GM12878 (cell line): ENCODE results near the gene CAPZB. TPM values are rescaled to one million over a fixed set of nuclear protein-coding genes. Genes with fewer than 3 reads are reported as not detected.
A peak's percentile ranks its signal among the peaks of the same experiment; 100 is the strongest.

Experiments used
- ATAC-seq: fragments of 200-7000 bp; cut with Tn5 transposase; 3 replicates; pipeline ENCODE4 v1.9.1; 2020; ENCODE audit warnings: mild to moderate bottlenecking, moderate library complexity
- BruUV-seq: library from RNA; stranded (reverse); fragments of 400-500 nt; replicated peaks from 2 replicates; lab custom pipeline; 2021; lab: Mats Ljungman, UMichigan
- CTCF ChIA-PET: fragments of 300-600 bp; sonication (Branson Sonifier 250); formaldehyde crosslinking; extraction: SDS; loops from one replicate; lab custom pipeline; 2021; ENCODE audit warnings: inconsistent platforms; lab: Yijun Ruan, JAX
- POLR2A ChIA-PET: fragments of 350-600 bp; formaldehyde crosslinking; extraction: SDS; loops from one replicate; lab custom pipeline; 2021; ENCODE audit warnings: inconsistent platforms; lab: Charles Lee
- RAD21 ChIA-PET: fragments of 300-600 bp; sonication (Branson Sonifier 250); formaldehyde crosslinking; loops from one replicate; lab custom pipeline; 2023; ENCODE audit warnings: antibody characterized with exemption; ENCODE audit not compliant: unreplicated experiment; lab: Charles Lee
- SMC1A ChIA-PET: fragments of 300-600 bp; sonication (Branson Sonifier 250); formaldehyde crosslinking; loops from one replicate; lab custom pipeline; 2023; ENCODE audit not compliant: unreplicated experiment, uncharacterized antibody; lab: Charles Lee
- DNase-seq: peaks from one replicate; pipeline ENCODE4 v3.0.0-alpha.2; 2011; ENCODE audit warnings: low read depth, low spot score
- FAIRE-seq: peaks from 3 replicates; lab custom pipeline; 2011; peaks lifted over from hg19 to GRCh38; lab: Jason Lieb, UNC
- H2AFZ ChIP-seq: 2 replicates; pipeline ENCODE4 v1.6.0; 2011; ENCODE audit warnings: low read depth, low read length, control low read depth; ENCODE audit not compliant: control insufficient read depth
- H3K27ac ChIP-seq: 2 replicates; pipeline ENCODE4 v1.5.1; 2011; ENCODE audit warnings: control low read depth; ENCODE audit not compliant: control insufficient read depth, insufficient read depth
- H3K27me3 ChIP-seq, 2 experiments: replicated peaks in 1 of 2; 2 replicates each; pipeline versions ENCODE4 v1.6.0 to v1.6.1; 2011; ENCODE audit warnings: low read length in 1 of 2; ENCODE audit not compliant: control insufficient read depth in 2 of 2, insufficient read depth in 2 of 2
- H3K36me3 ChIP-seq, 2 experiments: 2 replicates each; pipeline ENCODE4 v1.5.1; 2011; ENCODE audit warnings: low read length in 1 of 2; ENCODE audit not compliant: control insufficient read depth in 2 of 2, insufficient read depth in 2 of 2
- H3K4me1 ChIP-seq: 2 replicates; pipeline ENCODE4 v1.6.1; 2011; ENCODE audit warnings: mild to moderate bottlenecking, low read length, moderate library complexity, mixed read lengths; ENCODE audit not compliant: control insufficient read depth, insufficient read depth
- H3K4me2 ChIP-seq: 2 replicates; pipeline ENCODE4 v1.6.0; 2011; ENCODE audit warnings: control low read depth; ENCODE audit not compliant: control insufficient read depth, insufficient read depth
- H3K4me3 ChIP-seq: fragments of 200-600 bp; sonication (generic); 2 replicates; pipeline ENCODE4 v1.5.1; 2016
- H3K79me2 ChIP-seq: 2 replicates; pipeline ENCODE4 v1.6.0; 2011; ENCODE audit warnings: low read length; ENCODE audit not compliant: control insufficient read depth, insufficient read depth
- H3K9ac ChIP-seq: 2 replicates; pipeline ENCODE4 v1.8.0; 2011; ENCODE audit warnings: low read length, control low read depth, mixed read lengths; ENCODE audit not compliant: control insufficient read depth, insufficient read depth
- H3K9me3 ChIP-seq: replicated peaks from 3 replicates; pipeline ENCODE4 v1.5.1; 2011; ENCODE audit warnings: mild to moderate bottlenecking, low read length; ENCODE audit not compliant: control insufficient read depth, insufficient read depth
- H4K20me1 ChIP-seq: 2 replicates; pipeline ENCODE4 v1.6.0; 2011; ENCODE audit not compliant: control insufficient read depth, insufficient read depth
- BACH1 ChIP-seq: fragments of 450-650 bp; IDR thresholded peaks from 2 replicates; pipeline ENCODE4 v1.6.1; 2017; ENCODE audit warnings: mild to moderate bottlenecking, borderline replicate concordance
- BCL3 ChIP-seq: IDR thresholded peaks from 2 replicates; pipeline ENCODE4 v1.6.1; 2011; ENCODE audit warnings: borderline replicate concordance, low read depth, mild to moderate bottlenecking, moderate library complexity, low read length; ENCODE audit not compliant: insufficient read depth, poor library complexity, severe bottlenecking
- BHLHE40 ChIP-seq, 2 experiments: fragments of 450-650 bp in 1 of 2; IDR thresholded peaks; 2 replicates each; pipeline ENCODE4 v1.6.1; 2011 to 2017; ENCODE audit warnings: low read depth in 2 of 2, borderline replicate concordance in 1 of 2, improper control_type of control experiment in 1 of 2, low read length in 1 of 2, mild to moderate bottlenecking in 1 of 2
- CHD1 ChIP-seq: IDR thresholded peaks from 2 replicates; pipeline ENCODE4 v1.6.1; 2012; ENCODE audit warnings: low read depth, low read length, improper control_type of control experiment
- CREM ChIP-seq: IDR thresholded peaks from 2 replicates; pipeline ENCODE4 v1.6.1; 2014; ENCODE audit warnings: antibody characterized with exemption, low read depth
- ETV6 ChIP-seq, 2 experiments: fragments of 450-650 bp in 1 of 2; IDR thresholded peaks in 1 of 2; conservative IDR thresholded peaks in 1 of 2; 2 replicates each; pipeline ENCODE4 v1.6.1; 2014; ENCODE audit warnings: antibody characterized with exemption in 1 of 2, borderline replicate concordance in 1 of 2, low read depth in 1 of 2, mild to moderate bottlenecking in 1 of 2, moderate library complexity in 1 of 2
- FOXK2 ChIP-seq: fragments of 450-650 bp; IDR thresholded peaks from 2 replicates; pipeline ENCODE4 v1.6.1; 2017; ENCODE audit warnings: mild to moderate bottlenecking, moderate library complexity
- MLLT1 ChIP-seq: fragments of 450-650 bp; IDR thresholded peaks from 2 replicates; pipeline ENCODE4 v1.6.1; 2016; ENCODE audit warnings: mild to moderate bottlenecking
- NBN ChIP-seq: fragments of 450-650 bp; IDR thresholded peaks from 2 replicates; pipeline ENCODE4 v1.6.1; 2016
- PKNOX1 ChIP-seq: fragments of 450-650 bp; IDR thresholded peaks from 2 replicates; pipeline ENCODE4 v1.6.1; 2016; ENCODE audit warnings: mild to moderate bottlenecking
- SMARCA5 ChIP-seq: fragments of 450-650 bp; IDR thresholded peaks from 2 replicates; pipeline ENCODE4 v1.6.1; 2017; ENCODE audit warnings: mild to moderate bottlenecking
- TAF1 ChIP-seq: IDR thresholded peaks from 2 replicates; pipeline ENCODE4 v1.6.1; 2011; ENCODE audit warnings: mild to moderate bottlenecking, low read depth, low read length, borderline replicate concordance
- YBX1 ChIP-seq: fragments of 450-650 bp; IDR thresholded peaks from 2 replicates; pipeline ENCODE4 v1.6.1; 2016; ENCODE audit warnings: antibody characterized with exemption
- YY1 ChIP-seq: IDR thresholded peaks from 2 replicates; pipeline ENCODE4 v1.6.1; 2011; ENCODE audit warnings: low read depth, mild to moderate bottlenecking, low read length
- ZNF207 ChIP-seq: fragments of 450-650 bp; IDR thresholded peaks from 2 replicates; pipeline ENCODE4 v1.6.1; 2014; ENCODE audit warnings: antibody characterized with exemption, mild to moderate bottlenecking, borderline replicate concordance
- ZNF384 ChIP-seq: IDR thresholded peaks from 2 replicates; pipeline ENCODE4 v1.6.1; 2012; ENCODE audit warnings: low read depth, mild to moderate bottlenecking, low read length, improper control_type of control experiment, borderline replicate concordance
- WGBS: methylation state at CpG from one replicate; pipeline ENCODE4 v1.1.6; 2016; ENCODE audit warnings: low lambda C conversion rate; ENCODE audit not compliant: insufficient replicate concordance, insufficient coverage; ENCODE audit errors: missing lambda C conversion rate; 5-methylcytosine and 5-hydroxymethylcytosine counted together
- in situ Hi-C: fragments of 300-500 bp; cut with MboI; formaldehyde crosslinking; loops from 9 replicates; pipeline ENCODE4 v1.14.3; 2018; ENCODE audit warnings: mixed read lengths
- intact Hi-C: fragments of 100-400 bp; cut with micrococcal nuclease; formaldehyde crosslinking; loops from one replicate; pipeline ENCODE4 v1.14.2; 2022; ENCODE audit not compliant: unreplicated experiment
- polyA plus RNA-seq, 11 experiments: library from polyadenylated mRNA; depleted of rRNA in 4 of 11; unstranded in 6 of 11; stranded (reverse) in 5 of 11; fragments of >200 nt; fragmentation: Nextera tagmentation in 4 of 11; fragmentation: Illumina TruSeq in 1 of 11; extraction: Ambion mirVana in 4 of 11; extraction: Trizol in 1 of 11; gene quantifications; 1 replicate in 1 of 11; 2 replicates in 10 of 11; pipeline versions ENCODE4 v1.2.1 to v1.2.3, GENCODE V29; 2011 to 2016; ENCODE audit warnings: inconsistent platforms in 2 of 11, missing spikeins in 2 of 11, low read depth in 1 of 11
- total RNA-seq, 4 experiments: library from RNA; depleted of rRNA in 3 of 4; stranded (reverse); fragments of >200 nt in 3 of 4; fragmentation: Illumina TruSeq in 1 of 4; extraction: Trizol in 1 of 4; gene quantifications; 2 replicates each; pipeline versions ENCODE4 v1.2.1 to v1.2.3, GENCODE V29; 2013 to 2021

The CAPZB gene
- total and polyA plus RNA-seq, 10 of the 15 experiments (the other 5 are each of a cell fraction or from before 2014, with no cell fraction given) = 104 to 454 (median 213) TPM

- TF ChIP-seq ETV6 (conservative IDR thresholded peaks at IDR 0.05 in 1 of 2, IDR thresholded peaks at IDR 0.05 in 1 of 2; ENCODE audit: borderline replicate concordance in 1 of 2, low read depth in 1 of 2) (no peak), FOXK2 (no peak), CREM (no peak), NBN (no peak), YBX1 (no peak)
Observed at GRCh38 chr1:19317126-19317910, 168.0 kb downstream of the CAPZB start (continued).

- BruUV-seq = no TSS peak
- in situ Hi-C loops (no loop called here), intact Hi-C loops (loop anchor here (10.0 kb wide), 2 partner anchors 169 to 339 kb away; partner anchors contain the start of gene CAPZB)
- ATAC-seq (peak; percentile 56), FAIRE-seq (peak; percentile 96), DNase-seq (peak; percentile 56)
- Histone ChIP-seq H3K4me1 (peaks cover 46% of the 10 kb centered on the region), H4K20me1 (no peaks in the 10 kb centered on the region; the same call in 1 of the 2 replicates), H3K4me2 (peak overlapping the region; percentile 89), H3K4me3 (peak overlapping the region; percentile 32; the same call in 1 of the 2 replicates), H3K79me2 (peaks cover 22% of the 10 kb centered on the region), H2AFZ (peak overlapping the region; percentile 32), H3K9ac (no peak overlapping the region; the same call in 1 of the 2 replicates), H3K27ac (peak overlapping the region; percentile 80), H3K27me3 (no peaks in the 10 kb centered on the region), H3K36me3 (no peaks in the 10 kb centered on the region), H3K9me3 (no peaks in the 10 kb centered on the region)
- 20% methylated on average over 16 of the region's 17 CpGs for WGBS
- ChIA-PET RAD21 (no interaction called here), CTCF (interaction anchor here (1.1 to 1.2 kb wide), 2 partner anchors 77 to 335 kb away, joined by 3 to 5 read pairs; no protein-coding TSS in a partner anchor), POLR2A (interaction anchor here (0.5 to 0.8 kb wide), 2 partner anchors 30 to 66 kb away, joined by 4 to 9 read pairs; no protein-coding TSS in a partner anchor), SMC1A (interaction anchor here (1.6 kb wide), 1 partner anchor 190 kb away, joined by 3 read pairs; no protein-coding TSS in a partner anchor)
- TF ChIP-seq ZNF384 = no peak
- no peak for TF ChIP-seq ZNF207
- peak; percentile 50 for TF ChIP-seq BCL3
- 0 out of 2 replicates have a peak, but pooled peaks have one; percentile 37 for TF ChIP-seq YY1
- no peak for TF ChIP-seq CHD1
- TF ChIP-seq BACH1 = no peak
- 0 out of 2 replicates have a peak, but pooled peaks have one; percentile 13 for TF ChIP-seq PKNOX1
- 0 out of 2 replicates have a peak, but pooled peaks have one; percentile 21 for TF ChIP-seq MLLT1
- 0 out of 2 replicates have a peak, but pooled peaks have one; percentile 37 for TF ChIP-seq TAF1
- peak in 1 of 2 experiments; percentile 28; a peak in 1 of 4 replicates for TF ChIP-seq BHLHE40 (IDR thresholded peaks at IDR 0.05; ENCODE audit: borderline replicate concordance in 1 of 2, low read depth in 2 of 2, low read length in 1 of 2)
- 0 out of 2 replicates have a peak, but pooled peaks have one; percentile 30 for TF ChIP-seq SMARCA5
Observed at GRCh38 chr1:19315378-19316198, 169.8 kb downstream of the CAPZB start.
